H9 (cell line): ENCODE measurements around the gene TARBP1. TPM values are rescaled to one million over a fixed set of nuclear protein-coding genes. Genes with fewer than 3 reads are reported as not detected.

Experiments used
- DNase-seq: peaks from one replicate; pipeline ENCODE4 v3.0.0-alpha.2; 2017
- H2AFZ ChIP-seq: one replicate; pipeline ENCODE4 v1.6.1; 2013; ENCODE audit warnings: mild to moderate bottlenecking, low read length, control low read depth, moderate library complexity
- H2AK5ac ChIP-seq: 2 replicates; pipeline ENCODE4 v1.6.1; 2013; ENCODE audit warnings: low read length, control low read depth, mixed read lengths; ENCODE audit not compliant: insufficient read length
- H2BK120ac ChIP-seq: one replicate; pipeline ENCODE4 v1.6.1; 2013; ENCODE audit warnings: low read depth, mild to moderate bottlenecking, low read length, control low read depth, inconsistent platforms; ENCODE audit not compliant: poor library complexity, severe bottlenecking
- H2BK12ac ChIP-seq: 2 replicates; pipeline ENCODE4 v1.6.1; 2013; ENCODE audit warnings: low read length, control low read depth, mixed read lengths, low read depth; ENCODE audit not compliant: insufficient read length
- H2BK15ac ChIP-seq: 2 replicates; pipeline ENCODE4 v1.6.1; 2013; ENCODE audit warnings: low read depth, low read length, control low read depth
- H2BK20ac ChIP-seq: one replicate; pipeline ENCODE4 v1.6.1; 2013; ENCODE audit warnings: low read depth, mild to moderate bottlenecking, low read length, control low read depth, inconsistent platforms; ENCODE audit not compliant: poor library complexity, severe bottlenecking
- H2BK5ac ChIP-seq: 2 replicates; pipeline ENCODE4 v1.6.1; 2013; ENCODE audit warnings: low read length, control low read depth, mixed read lengths; ENCODE audit not compliant: insufficient read length
- H3K14ac ChIP-seq: 2 replicates; pipeline ENCODE4 v1.6.1; 2013; ENCODE audit warnings: low read length, control low read depth; ENCODE audit not compliant: insufficient read depth
- H3K18ac ChIP-seq: 2 replicates; pipeline ENCODE4 v1.6.1; 2013; ENCODE audit warnings: low read depth, mild to moderate bottlenecking, mixed read lengths, low read length, control low read depth; ENCODE audit not compliant: insufficient read length
- H3K23ac ChIP-seq: 2 replicates; pipeline ENCODE4 v1.6.1; 2013; ENCODE audit warnings: low read length, control low read depth, mixed read lengths, low read depth; ENCODE audit not compliant: insufficient read length
- H3K23me2 ChIP-seq: 2 replicates; pipeline ENCODE4 v1.6.1; 2013; ENCODE audit warnings: low read depth, mild to moderate bottlenecking, mixed read lengths, low read length, control low read depth; ENCODE audit not compliant: insufficient read length, poor library complexity, severe bottlenecking
- H3K27ac ChIP-seq: 2 replicates; pipeline ENCODE4 v1.5.1; 2013; ENCODE audit warnings: low read length, control low read depth, mixed read lengths, low read depth; ENCODE audit not compliant: insufficient read length
- H3K27me3 ChIP-seq: 2 replicates; pipeline ENCODE4 v1.6.1; 2013; ENCODE audit warnings: low read length, control low read depth, inconsistent platforms; ENCODE audit not compliant: insufficient read depth
- H3K4ac ChIP-seq: 2 replicates; pipeline ENCODE4 v1.6.1; 2013; ENCODE audit warnings: low read depth, mild to moderate bottlenecking, control low read depth, inconsistent platforms, low read length, moderate library complexity
- H3K4me1 ChIP-seq: 2 replicates; pipeline ENCODE4 v1.6.1; 2013; ENCODE audit warnings: low read length, control low read depth, inconsistent platforms; ENCODE audit not compliant: insufficient read depth
- H3K4me2 ChIP-seq: 2 replicates; pipeline ENCODE4 v1.6.1; 2013; ENCODE audit warnings: low read length, control low read depth, mixed read lengths; ENCODE audit not compliant: insufficient read length, insufficient read depth
- H3K56ac ChIP-seq: 2 replicates; pipeline ENCODE4 v1.6.1; 2013; ENCODE audit warnings: low read depth, mild to moderate bottlenecking, mixed read lengths, low read length, control low read depth; ENCODE audit not compliant: insufficient read length
- H3K79me1 ChIP-seq: 2 replicates; pipeline ENCODE4 v1.6.1; 2013; ENCODE audit warnings: low read depth, mild to moderate bottlenecking, moderate library complexity, low read length, control low read depth, inconsistent platforms; ENCODE audit not compliant: insufficient read depth, poor library complexity, severe bottlenecking
- H3K79me2 ChIP-seq: 2 replicates; pipeline ENCODE4 v1.6.1; 2013; ENCODE audit warnings: low read length, control low read depth, inconsistent platforms; ENCODE audit not compliant: insufficient read depth
- H3K9ac ChIP-seq: 2 replicates; pipeline ENCODE4 v1.6.1; 2013; ENCODE audit warnings: low read length, control low read depth, mixed read lengths; ENCODE audit not compliant: insufficient read length; ENCODE audit errors: extremely low read depth
- H3K9me3 ChIP-seq: one replicate; pipeline ENCODE4 v1.6.1; 2013; ENCODE audit warnings: low read depth, low read length, inconsistent platforms; ENCODE audit not compliant: control insufficient read depth
- H3T11ph ChIP-seq: one replicate; pipeline ENCODE4 v1.6.1; 2013; ENCODE audit warnings: mild to moderate bottlenecking, low read length, control low read depth, inconsistent platforms
- H4K20me1 ChIP-seq: one replicate; pipeline ENCODE4 v1.6.1; 2013; ENCODE audit not compliant: control insufficient read depth, insufficient read length, insufficient read depth
- H4K5ac ChIP-seq: 2 replicates; pipeline ENCODE4 v1.6.1; 2013; ENCODE audit warnings: low read depth, mild to moderate bottlenecking, mixed read lengths, low read length, control low read depth; ENCODE audit not compliant: insufficient read length
- H4K8ac ChIP-seq: replicated peaks from 2 replicates; pipeline ENCODE4 v1.6.1; 2013; ENCODE audit warnings: low read length, control low read depth, mixed read lengths, low read depth; ENCODE audit not compliant: insufficient read length
- H4K91ac ChIP-seq: 2 replicates; pipeline ENCODE4 v1.6.1; 2013; ENCODE audit warnings: low read depth, mild to moderate bottlenecking, moderate library complexity, mixed read lengths, low read length, control low read depth; ENCODE audit not compliant: insufficient read length
- H3K27ac Mint-ChIP-seq, 3 experiments: 2 replicates in 2 of 3; 3 replicates in 1 of 3; pipeline ENCODE4 v1.8.0; 2020 to 2021; ENCODE audit warnings: mixed read lengths in 3 of 3, mild to moderate bottlenecking in 1 of 3, moderate library complexity in 1 of 3
- H3K27me3 Mint-ChIP-seq: 2 replicates; pipeline ENCODE4 v1.8.0; 2021; ENCODE audit warnings: low read depth, mild to moderate bottlenecking, moderate library complexity, mixed read lengths
- H3K36me3 Mint-ChIP-seq, 3 experiments: 2 replicates in 2 of 3; 3 replicates in 1 of 3; pipeline ENCODE4 v1.8.0; 2020 to 2021; ENCODE audit warnings: low read depth in 3 of 3, mixed read lengths in 3 of 3; ENCODE audit not compliant: insufficient read depth in 1 of 3
- H3K4me1 Mint-ChIP-seq, 2 experiments: 2 replicates each; pipeline ENCODE4 v1.8.0; 2020; ENCODE audit warnings: mixed read lengths in 2 of 2
- H3K4me3 Mint-ChIP-seq, 2 experiments: 2 replicates in 1 of 2; 3 replicates in 1 of 2; pipeline ENCODE4 v1.8.0; 2020 to 2021; ENCODE audit warnings: mild to moderate bottlenecking in 2 of 2, mixed read lengths in 2 of 2, moderate library complexity in 1 of 2
- H3K9me3 Mint-ChIP-seq, 2 experiments: 2 replicates in 1 of 2; 3 replicates in 1 of 2; pipeline ENCODE4 v1.8.0; 2020; ENCODE audit warnings: mild to moderate bottlenecking in 2 of 2, mixed read lengths in 2 of 2, moderate library complexity in 1 of 2
- CTCF ChIP-seq: fragments of 200-600 bp; sonication (generic); conservative IDR thresholded peaks from 3 replicates; pipeline ENCODE4 v1.8.0; 2021; ENCODE audit warnings: antibody characterized with exemption, mild to moderate bottlenecking
- WGBS: extraction: QIAGEN DNeasy Blood & Tissue Kit; methylation state at CpG from one replicate; pipeline ENCODE4 v1.1.7; 2013; ENCODE audit warnings: missing lambda C conversion rate, low lambda C conversion rate, mixed read lengths; ENCODE audit not compliant: insufficient read length; ENCODE audit errors: extremely low coverage; 5-methylcytosine and 5-hydroxymethylcytosine counted together
- total RNA-seq: library from RNA; stranded (reverse); gene quantifications from 2 replicates; pipeline ENCODE4 v1.2.1, GENCODE V29; 2021

Gene TARBP1
- total RNA-seq, 1 experiment from 2014 or later = 20.2 TPM

- H2AK5ac ChIP-seq = no peak within 1 kb of the TSS
- no peaks in the 10 kb centered on the region for H3K23me2 ChIP-seq
- H3T11ph ChIP-seq = no peak within 1 kb of the TSS
- H3K23ac ChIP-seq = no peak within 1 kb of the TSS
- no peak within 1 kb of the TSS for H2BK12ac ChIP-seq
- H3K4me2 ChIP-seq = peak within 1 kb of the TSS; percentile 46
- H2AFZ ChIP-seq = peak within 1 kb of the TSS; percentile 86
- no peaks in the 10 kb centered on the region for H3K79me1 ChIP-seq
- peak within 1 kb of the TSS; percentile 77 for H3K27ac ChIP-seq
- H4K5ac ChIP-seq = no peak within 1 kb of the TSS
- H3K14ac ChIP-seq = peak within 1 kb of the TSS; percentile 79
- H3K18ac ChIP-seq = peak within 1 kb of the TSS; percentile 66
- H4K20me1 ChIP-seq = no peaks in the 10 kb centered on the region
- H3K56ac ChIP-seq = no peak within 1 kb of the TSS
- no CpG with 5 or more reads among the region's 62 CpGs for WGBS
- H3K4ac ChIP-seq = no peak within 1 kb of the TSS
- no peaks in the 10 kb centered on the region for H3K27me3 ChIP-seq
- H4K91ac ChIP-seq = no peak within 1 kb of the TSS
- H4K8ac ChIP-seq = no peak within 1 kb of the TSS
- peak within 1 kb of the TSS; percentile 92 for H3K9ac ChIP-seq
- no peak for TF ChIP-seq CTCF
- H3K4me3 Mint-ChIP-seq = peak within 1 kb of the TSS; percentile 95 to 98
- H3K4me1 Mint-ChIP-seq = peaks cover 10 to 14% of the 10 kb centered on the region in 2 experiments
- H3K4me1 ChIP-seq = peaks cover 3% of the 10 kb centered on the region; the same call in 1 of the 2 replicates
- no peak within 1 kb of the TSS for H2BK20ac ChIP-seq
- peaks cover 3% of the 10 kb centered on the region; the same call in 1 of the 2 replicates for H3K79me2 ChIP-seq
- no peak within 1 kb of the TSS for H2BK120ac ChIP-seq
- no peak within 1 kb of the TSS for H2BK5ac ChIP-seq
- no peaks in the 10 kb centered on the region for H3K9me3 Mint-ChIP-seq
- DNase-seq = peak; percentile 92
- no peaks in the 10 kb centered on the region for H3K9me3 ChIP-seq
- H2BK15ac ChIP-seq = no peak within 1 kb of the TSS
- peaks cover 20 to 38% (median 32%) of the 10 kb centered on the region in 3 experiments for H3K36me3 Mint-ChIP-seq
- peak within 1 kb of the TSS; percentile 96 to 99 (median 99) for H3K27ac Mint-ChIP-seq
- peaks cover 19% of the 10 kb centered on the region for H3K27me3 Mint-ChIP-seq
Observed at GRCh38 chr1:234373064-234373958, 105.7 kb downstream of the TARBP1 start, which contains the start of gene COA6. Gene COA6 (plus strand): TSS chr1:234373456. CDS start chr1:234373467, 11 bp downstream.
